GF-D8 (cell line): ENCODE measurements around the gene OBSL1.

Experiments
- DNase-seq: peaks from one replicate; lab custom pipeline; 2025; lab: John Stamatoyannopoulos, UW

Gene OBSL1

DNA sequence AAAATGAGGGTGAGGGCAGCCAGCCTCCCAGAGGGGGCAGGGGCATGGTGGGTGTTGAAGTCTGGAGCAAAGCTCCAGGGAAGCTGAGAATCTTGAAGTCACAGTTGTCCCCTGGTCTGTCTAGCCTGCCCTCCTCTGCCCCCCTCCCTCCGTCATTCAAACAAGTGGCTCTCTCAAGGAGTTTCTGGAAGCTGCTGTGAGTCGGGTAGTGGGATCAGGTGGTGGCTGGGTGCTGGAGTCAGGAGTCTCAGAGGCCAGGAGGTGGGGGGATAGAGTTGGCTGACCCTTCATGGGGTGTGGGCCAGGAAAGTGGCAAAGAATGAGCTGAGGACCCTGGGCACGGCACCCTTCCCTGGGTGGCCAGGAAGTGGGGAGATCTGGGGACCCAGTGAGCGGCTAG, 57.6 kb downstream of the OBSL1 start:
- DNase-seq = no peak

DNA sequence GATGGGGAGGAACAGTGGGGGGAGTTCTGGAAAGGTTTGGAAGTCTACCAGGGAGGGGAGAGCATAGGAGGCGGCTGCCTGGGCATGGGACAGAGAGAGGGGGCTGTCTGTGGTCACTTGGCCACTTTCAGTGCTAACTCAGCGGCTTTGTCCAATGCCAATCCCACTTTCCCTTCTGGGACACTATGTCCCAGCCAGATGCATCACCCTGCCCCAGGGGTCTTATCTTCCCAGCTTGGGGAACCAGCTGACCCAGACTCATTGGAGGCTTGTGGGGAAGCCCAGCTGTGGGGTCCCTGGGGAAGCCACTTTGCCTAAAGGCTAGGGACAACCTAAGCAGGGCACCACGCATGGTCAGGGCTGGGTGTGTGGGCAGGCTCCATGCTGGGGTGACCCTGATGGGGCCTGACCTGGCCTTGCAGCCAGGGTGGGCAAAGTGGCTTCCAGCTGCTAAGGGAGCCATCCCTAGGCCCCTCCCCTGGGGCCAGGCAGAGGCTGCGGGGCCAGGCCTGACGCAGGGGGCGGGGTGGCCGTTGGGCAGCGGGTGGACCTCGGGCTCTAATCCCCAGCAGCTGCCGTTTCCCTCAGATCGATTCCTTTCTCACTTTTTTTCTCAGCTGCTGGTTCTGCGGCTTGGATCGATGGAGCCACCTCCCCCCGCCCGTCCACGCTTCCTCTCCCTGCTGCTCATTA, 58.7 kb downstream of the OBSL1 start:
- DNase-seq = no peak

DNA sequence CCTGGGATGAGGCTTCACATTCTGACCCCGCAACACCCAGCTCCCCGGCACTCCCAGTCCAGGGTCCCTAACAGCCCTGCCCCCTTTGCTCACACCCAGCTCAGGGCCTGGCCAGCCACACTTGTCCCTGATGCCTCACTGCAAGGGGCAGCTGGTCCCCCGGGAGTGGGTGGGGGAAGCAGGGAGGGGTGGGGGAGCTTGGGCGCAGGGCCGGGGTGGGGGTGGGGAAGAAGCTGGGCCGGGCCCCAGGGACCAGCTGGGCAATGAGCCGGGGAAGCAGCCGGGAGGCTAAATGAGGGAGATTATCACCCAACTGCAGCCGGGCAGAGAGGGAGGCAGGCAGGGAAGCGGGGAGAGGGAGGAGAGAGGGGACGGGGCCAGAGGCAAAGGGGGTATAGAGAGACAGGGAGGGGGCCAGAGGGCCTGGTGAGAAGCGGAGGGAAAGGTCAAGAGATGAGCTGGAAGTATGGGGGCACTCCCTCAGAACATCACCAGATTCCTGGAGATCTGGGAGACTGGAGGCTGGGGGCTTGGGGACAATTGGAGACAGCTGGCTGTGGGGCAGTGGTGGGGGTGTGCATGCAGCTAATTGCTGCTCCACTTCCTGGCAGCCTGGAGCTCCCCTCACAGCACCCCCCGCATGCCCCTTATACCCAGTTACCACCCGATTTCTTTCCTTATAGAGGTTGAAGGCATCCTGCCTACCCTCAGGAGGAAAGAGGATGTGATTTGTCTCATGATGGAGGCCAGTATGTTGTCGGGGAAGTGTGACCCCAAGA, 59.6 kb downstream of the OBSL1 start:
- DNase-seq = no peak

DNA sequence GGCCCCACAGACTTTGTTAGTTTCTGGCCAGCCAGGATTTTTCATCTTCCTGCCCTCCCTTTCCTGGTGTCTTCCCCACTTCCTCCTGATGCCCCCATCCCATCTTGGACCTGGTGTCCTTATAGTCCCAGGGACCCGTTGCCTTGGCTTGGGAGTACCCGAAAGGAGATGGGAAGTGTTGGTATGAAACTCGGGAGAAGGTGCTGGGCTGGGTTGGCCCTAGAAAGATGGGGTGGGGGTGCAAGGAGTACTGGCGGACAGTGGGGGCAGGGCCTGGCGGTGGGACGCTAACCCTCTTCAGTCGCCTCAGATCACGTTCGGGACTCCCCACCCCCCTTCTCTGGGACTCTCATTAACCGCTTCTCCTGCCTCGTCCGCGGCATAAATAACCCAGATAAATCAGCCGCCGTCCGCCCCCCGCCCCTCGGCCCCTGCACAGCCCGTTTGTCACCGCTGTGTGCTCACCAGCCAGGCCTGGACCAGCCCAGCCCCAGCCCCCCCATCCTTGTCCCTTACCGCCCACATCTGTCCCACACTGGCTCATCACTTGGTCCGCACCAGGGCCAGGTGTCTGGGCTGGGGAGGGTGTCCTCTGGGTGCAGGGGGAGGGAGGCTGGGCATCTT, 60.7 kb downstream of the OBSL1 start:
- DNase-seq = no peak

DNA sequence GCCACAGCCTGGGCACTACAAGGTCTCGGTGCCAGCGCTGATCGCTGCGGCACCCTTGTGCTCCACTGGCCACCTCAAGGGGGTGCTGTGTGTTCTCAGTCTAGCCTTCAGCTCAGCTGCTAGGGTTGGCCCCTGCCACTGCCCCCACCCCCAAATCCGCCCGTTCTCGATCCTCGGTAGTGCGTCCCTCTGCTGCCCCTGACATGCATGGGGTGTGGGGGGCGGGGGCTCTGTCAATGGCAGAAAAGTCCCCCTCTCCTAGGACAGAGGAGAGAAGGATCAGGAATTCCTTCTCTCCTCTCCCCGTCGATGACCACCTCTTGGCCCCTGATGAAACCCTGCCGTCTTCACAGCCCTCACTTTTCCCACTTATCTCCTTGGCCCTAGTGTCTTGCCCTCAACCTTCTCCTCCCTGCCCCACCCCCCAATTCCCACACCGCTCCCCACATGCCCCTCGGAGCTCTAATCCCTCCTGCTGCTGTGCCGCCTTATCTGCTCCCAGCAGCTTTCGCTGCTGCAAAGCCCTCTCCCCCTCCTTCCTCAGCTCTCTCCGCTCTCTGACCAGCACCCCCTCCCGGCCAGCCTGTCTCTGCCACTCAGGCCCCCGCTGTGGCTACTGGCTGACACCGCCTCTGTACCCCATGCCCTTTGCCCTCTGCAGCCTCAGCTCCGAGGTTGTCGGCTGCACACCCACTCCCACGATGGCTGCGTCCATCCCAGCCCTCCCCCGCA, 61.4 kb downstream of the OBSL1 start:
- no peak for DNase-seq

DNA sequence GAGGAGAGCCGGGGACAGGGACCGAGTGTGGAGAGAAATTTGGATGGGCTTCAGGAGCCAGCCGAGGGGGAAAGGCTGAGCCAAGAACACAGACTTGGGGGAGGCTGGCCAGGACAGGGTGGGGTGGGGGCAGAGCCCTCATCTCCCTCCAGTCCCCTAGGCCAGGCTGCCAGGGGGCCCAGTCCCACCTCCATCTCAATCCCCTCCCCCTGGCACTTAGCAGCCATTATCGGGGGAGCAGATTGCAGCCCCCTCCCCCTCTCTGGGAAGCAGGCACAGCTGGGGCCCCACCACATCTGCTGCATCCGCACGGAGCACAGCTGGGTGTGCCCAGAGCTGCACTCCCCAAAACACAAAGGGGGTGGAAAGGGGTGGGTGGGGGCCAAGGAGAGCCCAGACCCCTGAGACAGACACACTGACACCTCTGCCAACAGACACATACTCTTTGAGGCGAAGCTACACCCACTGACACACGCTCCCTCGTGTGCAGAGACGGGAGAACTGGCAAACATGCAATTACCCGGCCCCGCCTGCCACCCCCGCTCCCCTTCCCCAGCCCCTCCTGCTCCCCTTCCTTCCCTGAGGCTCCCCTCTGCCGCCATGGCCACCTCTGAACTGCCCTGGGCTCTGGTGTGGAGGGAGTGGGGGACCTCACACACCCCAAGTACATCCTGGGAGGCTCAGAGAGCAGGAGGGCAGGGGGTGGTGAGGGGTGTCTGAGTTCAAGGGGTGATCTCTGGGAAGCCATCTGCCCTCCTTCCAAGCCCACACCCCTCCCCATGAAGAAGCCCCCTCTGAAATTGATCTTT, 62.2 kb downstream of the OBSL1 start:
- no peak for DNase-seq

DNA sequence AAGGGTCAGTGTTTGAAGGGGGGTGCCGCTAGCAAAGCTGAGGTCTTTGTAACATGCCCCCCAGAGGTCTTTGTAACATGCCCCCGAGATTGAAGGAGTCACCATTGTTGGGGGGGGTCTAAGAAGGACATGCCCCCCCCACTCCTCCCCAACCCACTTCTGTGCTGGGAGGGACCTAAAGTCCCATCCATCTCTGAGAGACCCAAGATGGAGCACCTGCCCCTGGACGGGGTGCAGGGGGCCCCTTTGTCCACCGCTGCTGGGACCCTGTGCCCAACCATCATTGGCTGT, 63.0 kb downstream of the OBSL1 start:
- no peak for DNase-seq

DNA sequence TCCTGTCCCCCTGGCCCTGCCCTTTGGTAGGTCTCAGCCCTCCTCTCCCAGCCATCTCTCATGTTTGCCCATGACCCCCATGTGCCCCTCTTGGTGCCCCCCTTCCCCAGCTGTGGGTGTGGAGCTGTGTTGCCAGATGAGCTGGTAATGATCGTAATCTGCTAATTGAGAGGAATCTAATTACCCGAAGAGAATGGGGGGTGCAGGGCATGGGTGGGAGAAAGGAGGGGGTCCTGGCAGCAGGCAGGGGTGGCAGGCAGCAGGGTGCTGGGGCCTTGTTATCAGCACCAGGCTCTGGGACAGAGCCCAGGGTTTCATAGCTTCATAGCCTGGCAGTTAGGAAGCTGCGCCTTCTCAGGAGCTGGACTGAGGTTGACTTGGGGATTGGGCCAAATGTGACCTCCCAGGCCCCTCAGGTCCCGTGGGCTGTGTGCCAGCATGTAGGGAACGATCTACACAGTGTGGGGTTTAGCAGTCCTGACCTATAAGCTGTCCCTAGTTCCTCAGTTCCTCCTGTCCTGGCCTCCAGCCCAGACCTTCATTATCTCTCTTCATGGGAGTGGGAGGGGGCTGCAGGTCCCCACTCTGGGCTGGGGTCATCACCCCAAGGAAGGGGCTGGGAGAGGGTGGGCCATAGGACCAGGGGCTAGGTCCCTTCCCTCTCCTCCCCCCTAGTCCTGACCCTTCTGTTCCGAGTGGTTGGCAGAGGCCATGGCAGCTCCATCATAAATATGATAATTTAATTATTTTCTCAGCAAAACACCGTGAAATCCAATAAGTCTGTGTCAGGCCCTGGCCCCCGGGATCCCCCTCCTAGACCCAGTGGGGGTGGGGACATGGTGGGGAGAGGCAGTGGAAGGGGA, 63.5 kb downstream of the OBSL1 start:
- DNase-seq = no peak

DNA sequence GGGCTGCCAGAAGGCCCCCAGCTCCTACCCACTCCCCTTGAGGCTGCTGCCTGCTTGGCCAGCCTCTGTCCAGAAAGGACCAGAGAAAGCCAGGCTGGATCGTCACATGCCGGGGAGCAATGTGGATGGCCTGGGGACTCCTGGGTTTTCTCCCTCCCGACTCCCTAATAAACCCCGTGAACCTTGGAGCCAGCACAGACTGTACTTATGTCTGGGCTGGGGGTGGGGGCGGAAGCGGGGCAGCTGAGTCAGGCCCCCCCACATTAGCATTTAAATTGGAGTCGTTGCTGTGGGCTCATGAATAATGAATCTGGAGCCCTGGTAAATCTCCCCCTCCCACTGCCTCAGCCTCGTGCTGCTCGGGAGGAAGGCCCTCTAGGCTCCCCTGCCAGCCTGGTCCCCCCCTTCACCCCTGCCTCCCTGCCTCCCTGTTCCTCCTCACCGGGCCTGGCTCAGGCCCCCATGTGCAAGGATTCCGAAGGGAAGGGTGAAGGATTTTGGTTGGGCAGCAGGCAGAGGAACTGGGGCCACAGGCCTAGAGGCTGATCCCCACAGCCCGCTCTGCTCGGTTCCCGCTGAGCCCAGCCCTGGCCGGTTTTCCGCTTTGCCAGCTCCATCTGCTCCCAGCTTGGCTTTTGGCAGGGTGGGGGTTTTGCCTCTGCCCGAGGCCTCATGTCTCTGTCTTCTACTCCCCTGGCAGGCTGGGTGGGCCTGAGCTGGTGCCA, 64.4 kb downstream of the OBSL1 start:
- no peak for DNase-seq

DNA sequence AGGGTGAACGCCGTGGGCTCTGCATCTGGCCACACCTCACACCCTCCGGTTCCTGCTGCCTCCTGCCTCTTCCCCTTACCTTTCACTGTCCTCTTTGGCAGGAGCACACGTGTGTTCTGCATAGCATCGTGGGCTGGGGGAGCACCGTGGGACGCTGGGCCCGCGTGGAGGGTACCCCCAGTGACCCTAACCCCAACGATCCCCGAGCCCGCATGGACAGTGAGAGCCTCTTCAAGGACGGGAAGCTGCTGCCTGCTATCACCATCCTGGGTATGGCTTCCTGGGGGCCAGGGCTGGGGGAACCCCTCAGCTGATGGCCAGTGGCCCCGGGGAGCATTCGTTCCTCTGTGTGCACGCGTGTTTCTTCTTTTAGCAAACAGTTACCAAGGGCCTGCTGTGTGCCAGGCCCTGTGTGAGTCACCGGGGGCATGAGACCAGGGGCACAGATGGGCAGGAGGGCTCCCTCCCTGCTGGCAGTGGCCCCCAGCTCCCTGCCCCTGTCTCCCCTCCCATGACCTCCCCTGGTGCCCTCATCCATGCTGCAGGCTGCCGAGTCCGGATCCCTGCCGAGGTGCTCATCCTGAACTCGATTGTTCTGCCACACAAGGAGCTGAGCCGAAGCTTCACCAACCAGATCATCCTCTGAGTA, 65.1 kb downstream of the OBSL1 start:
- DNase-seq = no peak

DNA sequence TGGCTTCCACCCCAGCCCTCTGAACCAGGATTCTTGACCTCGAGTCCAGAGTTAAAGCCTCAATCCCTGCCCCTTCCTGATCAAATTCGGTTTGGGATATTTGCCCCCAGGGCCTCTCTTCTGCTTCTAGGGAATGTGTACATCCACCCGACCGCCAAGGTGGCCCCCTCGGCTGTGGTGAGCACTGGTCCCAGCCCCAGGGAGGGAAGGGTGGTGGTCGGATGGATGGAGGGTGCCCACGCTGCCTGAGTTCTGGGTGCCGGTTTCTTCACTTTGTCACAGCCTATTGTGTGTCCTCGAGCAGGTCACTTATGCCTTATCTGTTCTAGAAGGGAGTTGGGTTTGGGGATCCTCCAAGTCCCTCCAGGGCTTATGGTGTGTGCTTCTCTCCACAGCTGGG, 65.8 kb downstream of the OBSL1 start:
- no peak for DNase-seq

DNA sequence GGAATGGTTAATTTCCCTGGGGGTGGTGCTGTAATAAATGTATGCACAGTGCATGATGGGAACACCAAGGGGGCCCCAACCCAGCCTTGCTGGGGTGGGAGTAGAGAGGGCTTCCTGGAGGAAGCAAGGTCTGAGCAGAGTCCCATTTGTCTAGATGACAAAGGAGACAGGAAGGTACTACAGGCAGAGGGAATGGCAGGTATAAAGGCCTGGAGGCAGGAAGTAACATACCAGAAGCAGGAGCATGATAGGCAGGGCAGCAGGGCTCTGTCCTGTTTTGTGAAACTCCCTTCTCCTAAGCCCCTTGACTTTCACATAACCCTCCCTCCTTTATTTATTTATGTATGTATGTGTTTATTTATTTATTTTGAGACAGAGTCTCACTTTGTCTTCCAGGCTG, 68.7 kb downstream of the OBSL1 start:
- no peak for DNase-seq

DNA sequence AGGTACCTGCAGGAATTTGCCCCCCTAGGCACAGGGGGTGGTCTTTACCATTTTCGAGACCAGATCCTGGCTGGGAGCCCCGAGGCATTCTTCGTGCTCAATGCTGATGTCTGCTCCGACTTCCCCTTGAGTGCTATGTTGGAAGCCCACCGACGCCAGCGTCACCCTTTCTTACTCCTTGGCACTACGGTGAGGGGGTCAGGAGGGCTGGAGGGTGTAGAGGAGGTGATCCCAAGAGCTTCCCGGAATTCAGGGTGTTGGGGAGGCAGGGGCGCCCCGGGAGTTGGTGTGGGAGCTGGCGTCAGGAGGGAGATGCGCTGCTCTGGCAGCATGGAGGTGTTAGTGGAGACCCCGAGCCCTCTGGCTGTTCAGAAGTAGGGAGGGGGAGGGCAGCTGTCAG, 69.5 kb downstream of the OBSL1 start:
- no peak for DNase-seq
